Measurements from ENCODE around the gene TOGARAM2.

TOGARAM2 gene

DNA sequence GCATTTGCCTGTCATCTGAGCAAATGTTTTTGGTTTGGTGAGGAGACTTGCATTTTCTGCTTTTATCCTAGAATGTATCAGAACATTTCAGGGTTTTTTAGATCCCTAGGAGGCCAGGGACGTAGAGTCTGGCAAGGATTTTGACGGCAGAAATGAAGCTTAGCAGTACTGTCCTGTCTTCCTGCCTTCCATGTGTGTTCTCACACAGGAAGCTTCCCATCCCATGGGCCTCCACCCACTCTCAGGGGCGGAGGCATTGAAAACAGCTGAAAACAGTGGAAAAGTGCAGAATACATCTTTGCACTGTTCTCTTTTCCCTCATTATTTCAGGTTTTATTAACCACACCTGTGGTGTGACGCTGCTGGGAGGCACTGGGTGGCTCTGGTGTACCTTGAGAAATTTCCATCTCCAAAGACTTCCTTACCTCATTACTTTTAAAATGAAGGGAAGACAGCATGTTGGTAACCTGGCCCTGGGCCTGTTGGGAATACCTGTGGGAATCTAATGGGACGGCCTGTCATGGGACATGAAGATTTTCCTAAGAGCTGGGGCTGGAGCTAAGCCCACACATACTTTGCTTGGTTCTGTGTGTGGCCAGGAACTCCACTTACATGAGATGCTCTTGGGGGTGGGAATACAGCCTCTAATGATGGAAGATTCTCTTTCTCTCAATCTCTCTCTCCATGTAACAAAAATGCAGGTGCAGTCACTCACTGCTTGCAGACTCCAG lies 72.7 kb downstream of the TOGARAM2 start:
- TF ChIP-seq, protein P1, sequence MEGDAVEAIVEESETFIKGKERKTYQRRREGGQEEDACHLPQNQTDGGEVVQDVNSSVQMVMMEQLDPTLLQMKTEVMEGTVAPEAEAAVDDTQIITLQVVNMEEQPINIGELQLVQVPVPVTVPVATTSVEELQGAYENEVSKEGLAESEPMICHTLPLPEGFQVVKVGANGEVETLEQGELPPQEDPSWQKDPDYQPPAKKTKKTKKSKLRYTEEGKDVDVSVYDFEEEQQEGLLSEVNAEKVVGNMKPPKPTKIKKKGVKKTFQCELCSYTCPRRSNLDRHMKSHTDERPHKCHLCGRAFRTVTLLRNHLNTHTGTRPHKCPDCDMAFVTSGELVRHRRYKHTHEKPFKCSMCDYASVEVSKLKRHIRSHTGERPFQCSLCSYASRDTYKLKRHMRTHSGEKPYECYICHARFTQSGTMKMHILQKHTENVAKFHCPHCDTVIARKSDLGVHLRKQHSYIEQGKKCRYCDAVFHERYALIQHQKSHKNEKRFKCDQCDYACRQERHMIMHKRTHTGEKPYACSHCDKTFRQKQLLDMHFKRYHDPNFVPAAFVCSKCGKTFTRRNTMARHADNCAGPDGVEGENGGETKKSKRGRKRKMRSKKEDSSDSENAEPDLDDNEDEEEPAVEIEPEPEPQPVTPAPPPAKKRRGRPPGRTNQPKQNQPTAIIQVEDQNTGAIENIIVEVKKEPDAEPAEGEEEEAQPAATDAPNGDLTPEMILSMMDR (IDR thresholded peaks at IDR 0.05; ENCODE audit: borderline replicate concordance, insufficient read depth, low read depth, low read length), result no peak

DNA sequence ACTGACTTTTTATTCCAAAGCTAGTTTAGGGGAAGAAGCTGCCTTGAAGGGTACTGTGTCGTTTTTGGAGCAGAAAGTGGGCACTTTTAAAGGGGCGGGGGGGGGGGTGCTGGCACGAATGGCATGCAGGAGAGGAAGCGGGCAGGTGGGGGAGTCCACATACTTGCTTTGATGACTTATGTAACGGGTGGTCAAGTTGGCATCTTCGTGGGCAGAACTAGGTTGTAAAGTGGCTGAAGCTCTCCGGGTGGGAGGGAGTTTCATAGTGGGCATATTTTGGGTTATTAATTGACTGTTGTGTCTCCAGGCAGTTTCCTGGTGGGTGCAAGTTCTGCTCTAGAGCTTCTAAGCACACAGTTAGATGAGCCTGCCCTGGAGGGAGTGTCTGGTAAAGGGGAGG lies 73.3 kb downstream of the TOGARAM2 start:
- TF ChIP-seq, protein P1 (IDR thresholded peaks at IDR 0.05; ENCODE audit: borderline replicate concordance, insufficient read depth, low read depth, low read length), result no peak
- no peak overlapping the region for H3K4me3 ChIP-seq (ENCODE audit: low read depth, low read length)

More for the DNA sequence above, 72.7 kb downstream of the TOGARAM2 start:
- H3K4me3 ChIP-seq (ENCODE audit: low read depth, low read length), result no peak overlapping the region

DNA sequence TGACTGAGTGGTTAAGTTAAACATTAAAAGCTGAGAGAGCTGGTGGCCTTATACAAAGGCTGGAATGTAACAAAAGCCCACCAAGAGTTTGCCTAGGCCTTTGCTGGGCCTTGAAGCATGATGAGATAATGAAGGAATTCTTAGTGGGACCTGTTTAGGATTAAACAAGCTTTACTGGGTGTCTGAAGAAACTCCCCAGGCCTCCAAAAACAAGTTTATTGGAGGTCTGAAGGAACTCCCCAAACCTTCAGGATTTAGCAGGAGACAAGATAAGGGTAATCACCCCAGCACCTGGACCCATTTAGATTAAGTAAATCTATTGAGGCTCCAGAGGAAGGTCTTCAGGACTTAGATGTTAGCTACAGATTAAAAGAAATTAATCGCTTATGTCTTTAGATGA lies 74.5 kb downstream of the TOGARAM2 start:
- TF ChIP-seq, protein P1 (IDR thresholded peaks at IDR 0.05; ENCODE audit: borderline replicate concordance, insufficient read depth, low read depth, low read length), result no peak

DNA sequence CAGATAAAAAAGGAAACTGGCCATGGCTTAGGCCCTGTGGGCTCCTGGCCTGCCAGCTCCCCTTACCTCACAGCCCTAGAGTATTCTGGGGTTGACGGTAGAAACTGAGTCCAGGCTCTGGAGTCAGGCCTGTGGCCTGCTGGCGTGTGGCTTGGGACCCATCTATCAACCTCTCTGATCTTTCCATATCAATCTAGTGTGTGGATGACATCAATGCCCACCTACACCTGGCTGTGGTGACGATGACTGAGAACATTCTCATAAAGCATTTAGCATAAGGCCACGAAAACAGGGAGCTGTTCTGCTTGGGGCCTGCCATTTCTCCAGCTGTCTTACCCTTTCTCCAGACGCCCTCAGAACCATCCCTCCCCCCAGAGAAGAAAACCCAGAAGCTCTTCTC lies 75.4 kb downstream of the TOGARAM2 start:
- TF ChIP-seq, protein P1 (IDR thresholded peaks at IDR 0.05; ENCODE audit: borderline replicate concordance, insufficient read depth, low read depth, low read length), result no peak

More for the DNA sequence above, 74.5 kb downstream of the TOGARAM2 start:
- H3K4me3 ChIP-seq (ENCODE audit: low read depth, low read length), result no peak overlapping the region

DNA sequence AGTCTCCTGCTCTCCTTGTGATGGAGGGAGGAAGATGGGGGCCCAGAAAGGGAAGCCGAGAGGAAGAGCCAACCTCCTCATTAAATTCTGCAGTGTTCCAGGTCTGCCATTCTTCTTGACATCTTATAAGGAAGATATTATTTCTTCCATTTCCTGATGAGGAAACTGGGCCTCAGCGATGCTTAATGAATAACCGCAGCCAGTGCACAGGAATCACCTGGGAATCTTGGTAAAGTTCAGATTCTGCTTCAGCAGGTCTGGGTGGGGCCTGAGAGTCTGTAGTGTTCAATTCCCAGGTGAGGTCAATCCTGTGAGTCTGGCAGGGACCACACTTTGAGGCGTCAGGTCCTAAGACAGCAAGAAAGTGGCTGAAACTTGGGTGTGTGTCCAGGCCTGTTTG lies 75.9 kb downstream of the TOGARAM2 start:
- H3K4me3 ChIP-seq (ENCODE audit: low read depth, low read length), result no peak overlapping the region
- TF ChIP-seq, protein P1 (IDR thresholded peaks at IDR 0.05; ENCODE audit: borderline replicate concordance, insufficient read depth, low read depth, low read length), result no peak

More for the DNA sequence above, 75.4 kb downstream of the TOGARAM2 start:
- no peak overlapping the region for H3K4me3 ChIP-seq (ENCODE audit: low read depth, low read length)

DNA sequence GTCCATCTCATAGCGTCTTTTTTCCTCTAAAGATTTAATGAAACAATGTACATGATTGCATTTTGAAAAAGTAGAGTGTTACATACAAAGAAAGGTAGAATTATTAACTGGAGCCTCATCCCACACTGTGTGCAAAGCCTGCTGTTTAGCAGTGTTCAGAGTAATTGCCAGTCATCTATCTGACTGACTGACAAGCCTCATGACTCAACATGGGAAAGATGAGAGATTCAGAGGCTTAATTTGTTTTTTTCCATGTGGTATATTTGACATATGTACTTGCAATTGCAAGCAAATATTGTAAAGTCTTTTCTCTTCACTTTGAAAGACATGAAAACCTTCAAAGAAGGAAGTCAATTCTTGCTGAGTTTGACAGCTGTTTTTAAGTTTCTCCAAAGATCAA lies 78.5 kb downstream of the TOGARAM2 start:
- H3K4me3 ChIP-seq (ENCODE audit: low read depth, low read length), result no peak overlapping the region
- TF ChIP-seq, protein P1 (IDR thresholded peaks at IDR 0.05; ENCODE audit: borderline replicate concordance, insufficient read depth, low read depth, low read length), result no peak

DNA sequence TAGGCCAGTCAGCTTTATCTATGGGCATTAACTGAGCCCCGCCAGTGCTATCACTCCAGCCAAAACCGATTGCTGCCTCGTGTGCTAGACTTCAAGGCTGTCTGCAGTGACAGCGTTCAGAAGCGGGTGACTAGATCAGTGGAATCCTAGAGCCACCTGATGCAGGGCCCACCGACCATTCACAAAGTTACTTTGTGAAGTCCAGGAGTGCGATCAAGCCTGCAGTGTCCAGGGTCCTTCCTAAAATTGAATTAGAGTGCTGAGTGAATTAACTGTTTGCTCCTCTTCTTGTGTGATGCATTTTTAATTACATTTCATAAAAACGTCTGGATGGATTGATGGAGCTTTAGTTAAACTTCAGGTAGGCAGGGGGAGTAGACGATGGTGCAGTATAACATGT lies 79.3 kb downstream of the TOGARAM2 start:
- TF ChIP-seq, protein P1 (IDR thresholded peaks at IDR 0.05; ENCODE audit: borderline replicate concordance, insufficient read depth, low read depth, low read length), result no peak
- no peak overlapping the region for H3K4me3 ChIP-seq (ENCODE audit: low read depth, low read length)

Measured in GM12875 (cell line).